Measurements from ENCODE around the gene TRIO.
"Not testable (repeated sequence)": the region's sequence is repeated elsewhere in the genome, so short reads cannot be mapped to it uniquely, and the experiment has no call there.

Gene TRIO

GRCh38 chr5:14435481-14435880 lies 292.3 kb downstream of the TRIO start:
- Mint-ChIP-seq H3K36me3 (ENCODE audit: low read depth) (no peaks in the 10 kb centered on the region), H3K27me3 (no peaks in the 10 kb centered on the region), H3K4me3 (no peak overlapping the region), H3K27ac (no peak overlapping the region), H3K4me1 (ENCODE audit: low read depth) (peaks cover 25% of the 10 kb centered on the region), H3K9me3 (no peaks in the 10 kb centered on the region)

DNA sequence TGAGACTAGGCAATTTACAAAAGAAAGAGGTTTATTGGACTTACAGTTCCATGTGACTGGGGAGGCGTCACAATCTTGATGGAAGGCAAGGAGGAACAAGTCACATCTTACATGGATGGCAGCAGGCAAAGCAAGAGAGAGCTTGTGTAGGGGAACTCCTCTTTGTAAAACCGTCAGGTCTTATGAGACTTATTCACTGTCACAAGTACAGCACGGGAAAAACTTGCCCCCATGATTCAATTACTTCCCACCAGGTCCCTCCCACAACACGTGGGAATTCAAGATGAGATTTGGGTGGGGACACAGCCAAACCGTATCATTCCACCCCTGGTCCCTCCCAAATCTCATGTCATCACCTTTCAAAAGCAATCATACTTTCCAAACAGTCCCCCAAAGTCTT lies 293.0 kb downstream of the TRIO start:
- H3K27ac Mint-ChIP-seq, result not testable (repeated sequence)

DNA sequence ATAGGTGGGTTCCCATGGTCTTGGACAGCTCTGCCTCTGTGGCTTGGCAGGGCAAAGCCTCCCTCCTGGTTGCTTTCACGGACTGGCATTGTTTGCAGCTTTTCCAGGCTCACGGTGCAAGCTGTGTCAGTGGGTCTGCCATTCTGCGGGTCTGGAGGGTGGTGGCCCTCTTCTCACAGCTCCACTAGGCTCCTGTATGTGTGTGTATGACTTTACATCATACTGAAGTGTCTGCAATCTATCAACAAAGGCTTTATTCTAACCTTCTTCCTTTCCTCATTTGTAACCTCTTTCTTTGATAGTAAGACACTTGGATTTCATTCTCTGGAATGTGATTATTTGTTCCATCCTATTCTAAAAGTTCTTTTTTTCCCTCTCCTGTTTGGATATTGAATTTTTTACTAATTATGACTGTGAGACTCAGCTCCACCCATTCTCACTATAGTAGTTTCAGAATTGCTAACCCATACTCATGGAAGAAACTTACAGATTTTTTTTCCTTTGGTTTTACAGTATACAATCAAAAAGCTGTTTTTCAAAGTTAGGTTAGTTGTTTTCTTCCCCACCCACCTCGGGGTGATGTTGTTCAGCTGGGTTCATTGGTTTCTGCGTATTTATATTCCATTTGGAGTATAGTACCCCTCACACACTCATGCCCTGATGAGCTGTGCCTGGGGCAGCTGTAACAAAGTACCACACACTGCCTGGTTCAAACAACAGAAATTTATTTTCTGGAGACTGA lies 293.8 kb downstream of the TRIO start:
- Mint-ChIP-seq H3K27me3 (no peaks in the 10 kb centered on the region), H3K4me1 (ENCODE audit: low read depth) (peaks cover 25% of the 10 kb centered on the region), H3K27ac (no peak overlapping the region), H3K9me3 (no peaks in the 10 kb centered on the region), H3K4me3 (no peak overlapping the region), H3K36me3 (ENCODE audit: low read depth) (no peaks in the 10 kb centered on the region)

More for the DNA sequence above, 293.0 kb downstream of the TRIO start:
- H3K4me3 Mint-ChIP-seq; H3K36me3 Mint-ChIP-seq (ENCODE audit: low read depth); H3K27me3 Mint-ChIP-seq; H3K9me3 Mint-ChIP-seq: not testable (repeated sequence)
- H3K4me1 Mint-ChIP-seq (ENCODE audit: low read depth), result peaks cover 25% of the 10 kb centered on the region

- Mint-ChIP-seq H3K27ac (peak overlapping the region; percentile 65), H3K27me3 (no peaks in the 10 kb centered on the region), H3K36me3 (ENCODE audit: low read depth) (no peaks in the 10 kb centered on the region), H3K4me1 (ENCODE audit: low read depth) (peaks cover 25% of the 10 kb centered on the region), H3K4me3 (peak overlapping the region; percentile 27), H3K9me3 (no peaks in the 10 kb centered on the region)
Measured at GRCh38 chr5:14438195-14438606, 295.1 kb downstream of the TRIO start.

GRCh38 chr5:14439087-14439871 lies 296.1 kb downstream of the TRIO start:
- peaks cover 25% of the 10 kb centered on the region for H3K4me1 Mint-ChIP-seq (ENCODE audit: low read depth)
- H3K4me3 Mint-ChIP-seq, result no peak overlapping the region
- H3K9me3 Mint-ChIP-seq, result no peaks in the 10 kb centered on the region
- H3K36me3 Mint-ChIP-seq (ENCODE audit: low read depth), result no peaks in the 10 kb centered on the region
- no peaks in the 10 kb centered on the region for H3K27me3 Mint-ChIP-seq
- H3K27ac Mint-ChIP-seq, result no peak overlapping the region

DNA sequence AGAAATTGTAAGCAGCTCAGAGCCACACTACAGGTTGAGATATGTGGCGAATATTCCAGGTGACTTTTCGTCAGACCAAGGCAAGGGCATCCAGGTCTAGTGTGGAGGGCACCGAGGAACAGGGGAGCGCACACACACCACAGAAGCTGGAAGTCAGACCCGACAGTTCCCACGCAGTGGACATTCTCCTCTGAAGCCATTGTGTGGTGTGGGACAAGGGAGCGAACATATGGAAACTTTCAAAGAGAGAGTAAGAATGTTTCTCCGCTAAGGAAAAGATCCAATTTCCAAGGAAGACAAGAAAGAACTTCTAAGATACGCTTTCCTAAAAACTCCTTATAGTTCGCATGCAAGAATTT lies 297.1 kb downstream of the TRIO start:
- Mint-ChIP-seq H3K9me3 (no peaks in the 10 kb centered on the region), H3K27me3 (no peaks in the 10 kb centered on the region), H3K27ac (no peak overlapping the region), H3K4me1 (ENCODE audit: low read depth) (peaks cover 25% of the 10 kb centered on the region), H3K4me3 (no peak overlapping the region), H3K36me3 (ENCODE audit: low read depth) (no peaks in the 10 kb centered on the region)

DNA sequence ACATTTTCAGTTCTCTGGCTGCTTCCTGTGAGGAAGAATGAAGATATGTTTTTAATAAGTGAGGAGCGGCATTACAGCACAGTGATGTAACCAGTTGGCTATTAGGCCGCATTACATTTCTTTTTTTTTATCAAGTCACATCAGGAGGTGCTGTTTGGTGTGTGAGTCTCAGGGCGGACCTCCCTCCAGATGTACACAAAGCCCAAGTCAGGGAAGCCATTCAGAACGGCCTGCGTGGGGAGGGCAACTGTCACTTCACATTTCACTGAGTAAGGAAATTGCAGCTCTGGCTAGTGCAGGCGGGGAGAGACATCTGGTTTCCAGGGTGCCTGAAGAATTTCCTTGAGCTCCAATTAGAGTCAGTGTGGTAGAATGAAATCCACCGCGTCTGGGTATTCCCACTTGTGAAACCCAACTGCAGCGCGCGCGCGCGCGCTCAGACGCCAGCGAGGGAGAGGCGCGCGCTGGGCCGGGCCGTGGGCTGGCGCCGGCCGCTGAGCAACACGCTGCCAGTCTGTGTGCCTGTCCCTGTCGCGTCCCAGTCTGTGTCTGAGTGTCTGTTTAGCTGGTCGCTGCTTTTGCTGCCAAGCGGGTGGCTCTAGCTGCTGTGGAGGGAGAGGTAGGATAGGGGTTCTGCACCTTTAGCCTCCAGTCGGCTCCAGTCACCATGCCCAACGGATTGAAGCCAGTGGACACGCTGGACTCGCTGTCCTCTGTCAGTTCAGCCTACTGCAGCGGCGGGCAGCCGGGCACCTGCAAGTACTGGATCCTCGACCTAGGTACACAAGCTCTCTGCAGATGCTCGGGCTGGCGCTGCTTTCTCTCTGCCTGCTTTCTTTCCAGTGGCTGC lies 297.7 kb downstream of the TRIO start:
- no peak overlapping the region for H3K27ac Mint-ChIP-seq
- H3K27me3 Mint-ChIP-seq, result no peaks in the 10 kb centered on the region
- no peak overlapping the region for H3K4me3 Mint-ChIP-seq
- no peaks in the 10 kb centered on the region for H3K9me3 Mint-ChIP-seq
- peaks cover 25% of the 10 kb centered on the region for H3K4me1 Mint-ChIP-seq (ENCODE audit: low read depth)
- no peaks in the 10 kb centered on the region for H3K36me3 Mint-ChIP-seq (ENCODE audit: low read depth)

DNA sequence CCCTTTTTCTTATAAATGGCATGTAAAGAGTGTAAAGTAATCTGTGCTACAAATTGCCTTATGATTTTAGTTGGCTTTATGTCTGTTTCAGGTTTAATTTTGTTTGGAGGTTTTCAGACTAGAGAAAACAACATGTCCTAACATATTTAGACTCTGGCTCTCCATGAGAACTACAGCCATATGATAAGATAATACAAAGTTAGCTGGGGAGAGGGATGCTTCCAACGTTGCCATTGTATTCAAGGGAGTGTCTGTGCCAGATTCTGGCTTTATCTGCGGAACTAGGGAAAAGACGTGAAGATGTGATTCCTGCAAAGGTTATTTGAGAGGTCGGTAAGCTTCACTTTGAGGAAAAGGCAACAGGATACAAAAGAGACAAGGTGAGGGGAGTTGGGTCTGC lies 298.5 kb downstream of the TRIO start:
- Mint-ChIP-seq H3K4me3 (no peak overlapping the region), H3K27ac (no peak overlapping the region), H3K27me3 (no peaks in the 10 kb centered on the region), H3K4me1 (ENCODE audit: low read depth) (peaks cover 22% of the 10 kb centered on the region), H3K9me3 (no peaks in the 10 kb centered on the region), H3K36me3 (ENCODE audit: low read depth) (no peaks in the 10 kb centered on the region)

GRCh38 chr5:14442536-14442935 lies 299.4 kb downstream of the TRIO start:
- no peak overlapping the region for H3K4me3 Mint-ChIP-seq
- peaks cover 13% of the 10 kb centered on the region for H3K4me1 Mint-ChIP-seq (ENCODE audit: low read depth)
- H3K36me3 Mint-ChIP-seq (ENCODE audit: low read depth), result no peaks in the 10 kb centered on the region
- H3K27ac Mint-ChIP-seq, result no peak overlapping the region
- H3K27me3 Mint-ChIP-seq, result no peaks in the 10 kb centered on the region
- H3K9me3 Mint-ChIP-seq, result no peaks in the 10 kb centered on the region

- no peak overlapping the region for H3K27ac Mint-ChIP-seq
- H3K27me3 Mint-ChIP-seq, result no peaks in the 10 kb centered on the region
- H3K36me3 Mint-ChIP-seq (ENCODE audit: low read depth), result no peaks in the 10 kb centered on the region
- H3K4me1 Mint-ChIP-seq (ENCODE audit: low read depth), result peaks cover 1% of the 10 kb centered on the region
- H3K9me3 Mint-ChIP-seq, result no peaks in the 10 kb centered on the region
- no peak overlapping the region for H3K4me3 Mint-ChIP-seq
Measured at GRCh38 chr5:14443671-14444093, 300.5 kb downstream of the TRIO start.

DNA sequence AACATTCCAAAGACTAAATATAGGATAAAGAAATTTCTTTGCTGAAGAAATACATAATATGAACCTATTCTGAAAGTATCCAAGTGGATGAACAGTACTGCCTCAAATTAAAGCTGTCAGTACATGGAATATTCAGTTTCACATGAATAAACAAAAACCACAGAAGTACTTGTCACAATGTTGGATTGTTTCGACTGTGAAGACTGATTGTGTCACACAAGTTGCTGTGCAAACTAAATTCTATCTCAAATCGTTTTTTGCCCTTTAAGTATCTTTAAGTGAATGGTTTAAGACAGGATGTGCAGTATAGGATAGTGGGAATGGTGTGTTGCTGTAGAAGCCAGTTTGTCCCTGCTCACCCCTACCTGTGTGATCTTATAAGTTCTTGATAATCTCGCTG lies 301.0 kb downstream of the TRIO start:
- Mint-ChIP-seq H3K27me3 (no peaks in the 10 kb centered on the region), H3K9me3 (no peaks in the 10 kb centered on the region), H3K36me3 (ENCODE audit: low read depth) (no peaks in the 10 kb centered on the region), H3K27ac (no peak overlapping the region), H3K4me1 (ENCODE audit: low read depth) (no peaks in the 10 kb centered on the region), H3K4me3 (no peak overlapping the region)

DNA sequence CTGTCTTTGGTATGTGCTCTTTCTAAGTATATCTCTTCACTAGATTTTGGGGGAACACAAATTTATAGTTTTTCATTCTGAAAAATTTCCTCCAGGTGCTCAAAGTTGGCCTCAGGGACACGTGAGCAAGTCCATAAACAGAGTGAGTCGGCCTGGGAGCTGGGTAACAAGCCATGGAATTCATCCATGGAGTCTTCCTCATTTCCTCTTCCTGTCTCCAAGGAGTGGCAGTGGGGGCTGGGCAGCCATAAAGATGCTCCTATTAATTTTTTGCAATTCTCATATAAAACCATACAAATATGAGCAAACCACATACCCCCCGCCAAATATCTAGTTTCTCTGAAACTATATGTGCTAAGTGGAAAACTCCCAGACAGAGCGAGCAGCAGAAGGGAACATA lies 301.9 kb downstream of the TRIO start:
- no peak overlapping the region for H3K4me3 Mint-ChIP-seq
- H3K9me3 Mint-ChIP-seq, result no peaks in the 10 kb centered on the region
- no peaks in the 10 kb centered on the region for H3K4me1 Mint-ChIP-seq (ENCODE audit: low read depth)
- no peaks in the 10 kb centered on the region for H3K27me3 Mint-ChIP-seq
- no peak overlapping the region for H3K27ac Mint-ChIP-seq
- peaks cover 1% of the 10 kb centered on the region for H3K36me3 Mint-ChIP-seq (ENCODE audit: low read depth)

DNA sequence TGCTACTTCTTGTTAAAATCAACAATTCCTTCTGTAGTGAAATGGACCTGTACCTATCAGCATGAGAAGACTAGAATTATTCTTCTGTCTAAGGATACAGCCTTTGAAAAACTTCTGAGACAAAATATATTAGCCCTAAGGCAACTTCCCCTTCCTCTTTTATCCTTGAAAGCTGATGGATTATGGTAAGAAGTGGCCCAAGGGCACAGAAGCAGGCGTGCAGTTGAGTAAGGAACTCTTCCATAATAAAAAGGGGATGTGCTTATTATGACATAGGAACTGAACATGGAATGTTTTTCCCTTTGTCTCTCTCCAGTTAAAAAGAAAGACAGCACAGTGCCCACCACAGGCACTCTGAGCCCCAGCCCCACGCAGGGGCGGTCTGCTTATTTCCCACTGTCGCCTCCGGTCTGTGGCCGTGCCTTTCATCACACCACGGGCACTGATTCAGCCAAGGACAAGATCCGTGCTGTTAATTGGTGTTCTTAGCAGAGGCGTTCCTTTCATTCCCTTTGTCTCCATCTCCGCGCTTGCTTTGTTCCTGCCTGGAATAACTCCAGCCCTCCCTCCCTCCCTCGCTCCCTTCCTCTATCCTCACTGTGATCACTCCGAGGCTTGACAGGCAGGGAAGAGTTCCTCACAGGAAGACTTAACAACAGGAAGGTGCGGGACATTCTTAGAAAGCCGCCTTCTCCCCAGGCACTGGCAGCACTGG lies 302.6 kb downstream of the TRIO start:
- no peak overlapping the region for H3K27ac Mint-ChIP-seq
- no peaks in the 10 kb centered on the region for H3K9me3 Mint-ChIP-seq
- H3K27me3 Mint-ChIP-seq, result no peaks in the 10 kb centered on the region
- H3K4me3 Mint-ChIP-seq, result no peak overlapping the region
- peaks cover 4% of the 10 kb centered on the region for H3K36me3 Mint-ChIP-seq (ENCODE audit: low read depth)
- H3K4me1 Mint-ChIP-seq (ENCODE audit: low read depth), result no peaks in the 10 kb centered on the region

GRCh38 chr5:14447958-14448911 lies 305.1 kb downstream of the TRIO start:
- no peaks in the 10 kb centered on the region for H3K4me1 Mint-ChIP-seq (ENCODE audit: low read depth)
- H3K27me3 Mint-ChIP-seq, result no peaks in the 10 kb centered on the region
- no peaks in the 10 kb centered on the region for H3K9me3 Mint-ChIP-seq
- H3K27ac Mint-ChIP-seq, result no peak overlapping the region
- no peak overlapping the region for H3K4me3 Mint-ChIP-seq
- peaks cover 4% of the 10 kb centered on the region for H3K36me3 Mint-ChIP-seq (ENCODE audit: low read depth)

Measured in stimulated activated naive CD8-positive, alpha-beta T cell treated with anti-CD3 and anti-CD28 coated beads, Interleukin-15, Interleukin-2, amounts not matched to agents 100 ng/mL and 50 ng/mL, for 24 hours (primary cell).